Measurements from ENCODE around the gene KARS1. TPM values are rescaled to one million over a fixed set of nuclear protein-coding genes. Genes with fewer than 3 reads are reported as not detected.
A peak's percentile ranks its signal among the peaks of the same experiment; 100 is the strongest.

KARS1 gene
- total RNA-seq (2022) (198 and 207 TPM in 2 replicates), Bru-seq, nascent RNA (percentile 92 among the genes with signal in this experiment), BruChase-seq, experiment 1, labeled RNA remaining after a 6-hour chase (percentile 96 among the genes with signal in this experiment), BruChase-seq, experiment 2, labeled RNA remaining after a 2-hour chase (percentile 88 among the genes with signal in this experiment)
- long read RNA-seq, transcript KARS-202 (15 exons, 2,421 nt) = minor isoform, 18 of 386 reads
- long read RNA-seq, transcript KARS-201 (14 exons, 2,005 nt) = minor isoform, 140 of 386 reads
- long read RNA-seq, transcript KARS-211 (2 exons, 589 nt) = major isoform, 201 of 386 reads
- long read RNA-seq, partial matches to known transcripts = 13 of 386 reads
- long read RNA-seq, other reads (novel, unspliced or antisense) = 12 of 386 reads

- Mint-ChIP-seq H3K36me3 (ENCODE audit: insufficient read depth, unreplicated experiment) (peaks cover 57% of the 10 kb centered on the region), H3K27ac (ENCODE audit: unreplicated experiment) (peak within 1 kb of the TSS; percentile 97), H3K4me1 (ENCODE audit: low read depth, unreplicated experiment) (peaks cover 44% of the 10 kb centered on the region), H3K27me3 (ENCODE audit: unreplicated experiment) (no peaks in the 10 kb centered on the region), H3K4me3 (ENCODE audit: low read depth, unreplicated experiment) (peak within 1 kb of the TSS; percentile 99), H3K9me3 (ENCODE audit: low read depth, unreplicated experiment) (no peaks in the 10 kb centered on the region)
- TF ChIP-seq CTCF (IDR thresholded peaks at IDR 0.05; ENCODE audit: unreplicated experiment) = no peak
- intact Hi-C loops (cut with micrococcal nuclease; ENCODE audit: unreplicated experiment) = loop anchor here (2.0 to 10.0 kb wide), 2 partner anchors 25 to 1527 kb away; partner anchors contain the start of gene ADAT1
- CTCF ChIA-PET = interaction anchor here (0.6 to 1.8 kb wide), 5 partner anchors 26 to 306 kb away, joined by 3 to 9 read pairs (median 5); no protein-coding TSS in a partner anchor
- peak; percentile 96 for DNase-seq
- no TSS peak for BruUV-seq (replicated peaks)
These were observed at the start of gene KARS1, which contains the start of gene TERF2IP for GRCh38 chr16:75647492-75648264. KARS1 (minus strand) TSS chr16:75647665; CDS start chr16:75647639, 26 bp downstream. TERF2IP (plus strand) TSS chr16:75647773; CDS start chr16:75647883, 110 bp downstream.

- peak; percentile 15 for TF ChIP-seq CTCF (IDR thresholded peaks at IDR 0.05; ENCODE audit: unreplicated experiment)
- no peak overlapping the region for H3K27ac Mint-ChIP-seq (ENCODE audit: unreplicated experiment)
- no peaks in the 10 kb centered on the region for H3K9me3 Mint-ChIP-seq (ENCODE audit: low read depth, unreplicated experiment)
- DNase-seq = no peak
- intact Hi-C loops (cut with micrococcal nuclease; ENCODE audit: unreplicated experiment) = no loop called here
- no peaks in the 10 kb centered on the region for H3K36me3 Mint-ChIP-seq (ENCODE audit: insufficient read depth, unreplicated experiment)
- H3K27me3 Mint-ChIP-seq (ENCODE audit: unreplicated experiment) = no peaks in the 10 kb centered on the region
- no peak overlapping the region for H3K4me3 Mint-ChIP-seq (ENCODE audit: low read depth, unreplicated experiment)
- BruUV-seq (replicated peaks) = no TSS peak
- CTCF ChIA-PET = no interaction called here
- H3K4me1 Mint-ChIP-seq (ENCODE audit: low read depth, unreplicated experiment) = no peaks in the 10 kb centered on the region
These were observed 48.2 kb upstream of the KARS1 start for GRCh38 chr16:75695708-75696107.

- no peak for DNase-seq
- Mint-ChIP-seq H3K36me3 (ENCODE audit: insufficient read depth, unreplicated experiment) (no peaks in the 10 kb centered on the region), H3K27me3 (ENCODE audit: unreplicated experiment) (no peaks in the 10 kb centered on the region), H3K27ac (ENCODE audit: unreplicated experiment) (no peak overlapping the region), H3K4me3 (ENCODE audit: low read depth, unreplicated experiment) (no peak overlapping the region), H3K4me1 (ENCODE audit: low read depth, unreplicated experiment) (no peaks in the 10 kb centered on the region), H3K9me3 (ENCODE audit: low read depth, unreplicated experiment) (peaks cover 13% of the 10 kb centered on the region)
- intact Hi-C loops (cut with micrococcal nuclease; ENCODE audit: unreplicated experiment) = no loop called here
- no TSS peak for BruUV-seq (replicated peaks)
- CTCF ChIA-PET = no interaction called here
- TF ChIP-seq CTCF (IDR thresholded peaks at IDR 0.05; ENCODE audit: unreplicated experiment) = no peak
These were observed 39.9 kb upstream of the KARS1 start for GRCh38 chr16:75687361-75687760.

GRCh38 chr16:75682308-75682707 is 34.8 kb upstream of the KARS1 start:
- CTCF ChIA-PET = no interaction called here
- no peak for TF ChIP-seq CTCF (IDR thresholded peaks at IDR 0.05; ENCODE audit: unreplicated experiment)
- Mint-ChIP-seq H3K27me3 (ENCODE audit: unreplicated experiment) (no peaks in the 10 kb centered on the region), H3K9me3 (ENCODE audit: low read depth, unreplicated experiment) (peaks cover 13% of the 10 kb centered on the region), H3K4me3 (ENCODE audit: low read depth, unreplicated experiment) (no peak overlapping the region), H3K36me3 (ENCODE audit: insufficient read depth, unreplicated experiment) (no peaks in the 10 kb centered on the region), H3K27ac (ENCODE audit: unreplicated experiment) (no peak overlapping the region), H3K4me1 (ENCODE audit: low read depth, unreplicated experiment) (no peaks in the 10 kb centered on the region)
- DNase-seq = no peak
- intact Hi-C loops (cut with micrococcal nuclease; ENCODE audit: unreplicated experiment) = no loop called here
- no TSS peak for BruUV-seq (replicated peaks)
